ENCODE data around the gene LPP.

LPP gene

GRCh38 chr3:188662214-188662613 lies 508.3 kb downstream of the LPP start:
- no peak for DNase-seq (ENCODE audit: low read depth in 3 of 3, low spot score in 1 of 3)

DNA sequence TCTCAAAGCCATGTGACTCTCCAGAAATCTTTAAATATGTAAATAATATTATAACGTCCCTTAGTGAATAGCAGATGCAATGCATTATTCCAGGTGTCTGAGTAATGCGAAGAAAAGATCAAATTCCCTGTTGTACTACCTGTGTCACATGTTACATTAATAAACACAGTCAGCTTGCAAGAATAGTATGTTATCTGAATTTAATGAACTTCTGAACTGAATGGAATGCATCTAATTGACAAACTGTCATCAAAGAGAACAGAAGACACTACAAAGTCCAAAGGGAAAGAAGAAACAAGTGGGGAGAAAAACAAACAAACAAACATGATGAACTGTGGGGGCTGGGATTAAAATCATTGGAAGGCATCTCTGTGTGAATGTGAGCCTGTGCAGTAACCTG lies 508.8 kb downstream of the LPP start:
- no peak for DNase-seq (ENCODE audit: low read depth in 3 of 3, low spot score in 1 of 3)

- no peak for DNase-seq (ENCODE audit: low read depth in 3 of 3, low spot score in 1 of 3)
Observed at GRCh38 chr3:188663839-188664238, 509.9 kb downstream of the LPP start.

DNA sequence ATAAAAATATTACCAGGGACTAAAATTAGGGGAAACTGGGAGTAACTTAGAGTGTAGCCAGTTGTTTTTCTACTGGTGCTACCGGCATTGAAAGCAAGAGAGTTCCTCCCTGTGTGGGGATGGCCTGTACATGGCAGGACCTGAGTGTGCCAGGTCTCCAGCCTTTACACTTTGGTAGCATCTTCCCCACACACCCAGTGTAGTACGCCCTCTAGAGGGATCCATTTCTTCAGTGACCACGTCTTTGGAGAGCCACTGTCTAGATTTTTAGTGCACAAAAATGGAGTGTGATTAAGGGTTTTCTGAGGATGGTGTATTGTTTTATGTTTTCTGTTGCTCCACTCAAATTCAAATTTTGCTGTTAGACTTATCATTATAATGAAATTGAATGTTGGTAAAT lies 510.8 kb downstream of the LPP start:
- DNase-seq (ENCODE audit: low read depth in 3 of 3, low spot score in 1 of 3), result no peak

DNA sequence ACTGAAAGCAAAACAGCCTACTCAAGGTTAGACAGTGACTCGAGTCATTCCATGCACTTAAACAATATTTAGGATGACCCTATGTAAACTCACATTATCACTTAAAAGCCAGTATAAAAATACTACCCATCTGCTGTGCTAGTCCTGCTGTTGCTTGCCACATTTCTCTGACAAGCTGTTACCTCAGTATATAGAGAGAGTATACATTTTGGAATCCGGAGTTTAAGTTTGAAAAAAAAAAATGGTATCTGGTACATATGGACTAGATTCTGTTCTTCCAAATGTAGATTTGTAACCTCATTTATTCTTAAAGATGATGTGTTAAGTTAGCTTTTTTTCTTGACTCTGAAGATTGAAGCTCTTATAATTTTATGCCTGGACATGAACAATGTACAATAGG lies 514.0 kb downstream of the LPP start:
- no peak for DNase-seq (ENCODE audit: low read depth in 3 of 3, low spot score in 1 of 3)

DNA sequence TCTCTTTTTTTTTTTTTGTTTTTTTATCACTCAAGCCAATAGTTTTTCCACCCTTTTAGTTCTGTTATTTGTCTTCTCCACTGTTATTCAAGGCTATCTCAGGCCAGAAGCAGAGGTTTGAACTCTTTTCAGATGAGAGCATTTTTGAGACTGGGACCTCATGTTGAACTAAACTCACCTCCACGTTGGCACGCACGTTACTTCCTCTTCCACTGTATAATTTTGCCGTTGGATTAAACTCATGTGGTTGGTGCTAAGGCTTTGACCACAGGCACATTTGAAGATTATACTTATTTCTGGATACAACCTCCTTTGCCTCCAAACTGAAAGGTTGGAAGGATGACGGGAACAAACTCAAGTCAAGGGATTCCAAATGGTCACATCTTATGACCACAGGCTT lies 516.5 kb downstream of the LPP start:
- no peak for DNase-seq (ENCODE audit: low read depth in 3 of 3, low spot score in 1 of 3)

GRCh38 chr3:188671971-188672370 lies 518.0 kb downstream of the LPP start:
- no peak for DNase-seq (ENCODE audit: low read depth in 3 of 3, low spot score in 1 of 3)

DNA sequence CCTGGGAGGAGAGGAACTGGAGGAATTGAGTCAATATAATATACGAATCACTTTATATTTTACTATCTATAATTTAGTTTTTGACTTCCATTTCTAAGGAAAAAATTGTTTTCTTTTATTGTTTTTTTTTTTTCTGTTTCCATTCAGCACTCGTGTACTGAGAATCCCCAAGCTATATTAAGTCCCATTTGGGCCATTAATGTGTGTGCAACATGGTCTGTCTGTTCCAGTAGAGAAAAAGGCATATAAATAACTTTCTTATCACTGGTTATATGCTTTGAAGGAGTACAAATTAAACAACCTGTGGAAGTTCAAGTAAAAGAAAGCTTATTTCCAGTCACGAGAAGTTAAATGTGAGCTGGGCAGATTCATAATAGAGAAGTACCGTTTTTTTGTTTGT lies 518.9 kb downstream of the LPP start:
- no peak for DNase-seq (ENCODE audit: low read depth in 3 of 3, low spot score in 1 of 3)

- no peak for DNase-seq (ENCODE audit: low read depth in 3 of 3, low spot score in 1 of 3)
Observed at GRCh38 chr3:188673646-188674186, 519.8 kb downstream of the LPP start.

- no peak for DNase-seq (ENCODE audit: low read depth in 3 of 3, low spot score in 1 of 3)
Observed at GRCh38 chr3:188674595-188674994, 520.6 kb downstream of the LPP start.

GRCh38 chr3:188677344-188677743 lies 523.4 kb downstream of the LPP start:
- DNase-seq (ENCODE audit: low read depth in 3 of 3, low spot score in 1 of 3), result no peak

DNA sequence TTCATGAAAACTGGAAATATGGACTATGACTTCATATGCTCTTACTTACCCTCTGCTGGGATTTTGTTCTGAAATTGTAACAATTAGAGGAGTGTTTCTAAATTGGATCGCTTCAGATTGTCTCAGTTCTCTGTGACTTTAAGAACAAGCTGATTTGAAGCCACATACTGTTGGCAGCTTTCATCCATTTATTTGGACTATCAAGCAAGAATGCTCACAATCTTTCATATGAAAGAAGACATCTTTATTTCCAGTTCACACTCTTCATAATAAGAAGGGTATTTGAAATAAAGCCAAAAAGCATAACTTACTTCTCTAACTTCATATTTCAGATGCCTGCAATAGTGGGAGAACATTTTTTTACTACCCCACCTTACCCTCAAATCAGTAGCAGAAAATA lies 526.2 kb downstream of the LPP start:
- no peak for DNase-seq (ENCODE audit: low read depth in 3 of 3, low spot score in 1 of 3)

- no peak for DNase-seq (ENCODE audit: low read depth in 3 of 3, low spot score in 1 of 3)
Observed at GRCh38 chr3:188680605-188681004, 526.6 kb downstream of the LPP start.

GRCh38 chr3:188682316-188682715 lies 528.4 kb downstream of the LPP start:
- no peak for DNase-seq (ENCODE audit: low read depth in 3 of 3, low spot score in 1 of 3)

DNA sequence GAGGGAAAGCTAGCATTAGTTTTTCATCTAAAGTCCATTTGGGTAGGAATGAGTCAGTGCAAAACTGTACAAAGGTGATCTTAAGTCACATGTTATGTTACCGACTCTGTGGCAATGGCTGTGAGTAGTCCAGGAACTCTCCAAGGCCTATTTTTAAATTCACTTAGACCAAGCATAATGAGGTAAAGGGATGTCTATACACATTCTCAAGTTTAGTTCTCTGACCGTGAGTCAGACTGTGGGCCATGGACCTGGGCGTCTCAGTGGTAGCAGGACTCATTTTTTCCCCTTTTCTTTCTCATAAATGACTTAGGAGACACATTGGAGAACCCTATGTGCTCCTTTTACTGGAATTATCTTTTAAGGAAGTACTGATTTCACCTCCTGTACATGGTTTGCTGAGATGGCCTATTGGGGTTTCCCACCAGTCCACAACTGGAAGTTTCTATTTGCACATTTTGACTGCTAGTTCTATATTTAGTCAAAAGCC lies 529.1 kb downstream of the LPP start:
- no peak for DNase-seq (ENCODE audit: low read depth in 3 of 3, low spot score in 1 of 3)

DNA sequence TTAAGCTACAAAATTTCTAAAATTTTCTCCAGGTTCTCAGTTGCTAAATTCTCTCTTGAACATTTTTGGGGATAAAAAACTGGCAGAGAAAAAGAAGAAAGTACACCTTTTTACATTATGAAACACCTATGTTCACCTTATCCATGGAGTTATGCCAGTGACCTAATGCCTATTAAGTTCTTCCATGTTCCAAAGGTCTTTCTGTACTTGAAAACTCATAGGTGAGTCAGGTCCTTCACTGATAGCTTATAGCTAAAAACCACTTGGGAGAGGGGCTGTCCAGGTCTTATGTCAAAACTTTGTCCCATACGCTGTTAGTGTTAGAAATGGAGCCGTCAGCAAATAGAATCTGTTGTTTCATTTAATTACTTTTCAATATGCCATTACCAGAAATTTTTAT lies 530.3 kb downstream of the LPP start:
- no peak for DNase-seq (ENCODE audit: low read depth in 3 of 3, low spot score in 1 of 3)

- DNase-seq (ENCODE audit: low read depth in 3 of 3, low spot score in 1 of 3), result no peak
Observed at GRCh38 chr3:188685789-188686188, 531.8 kb downstream of the LPP start.

DNA sequence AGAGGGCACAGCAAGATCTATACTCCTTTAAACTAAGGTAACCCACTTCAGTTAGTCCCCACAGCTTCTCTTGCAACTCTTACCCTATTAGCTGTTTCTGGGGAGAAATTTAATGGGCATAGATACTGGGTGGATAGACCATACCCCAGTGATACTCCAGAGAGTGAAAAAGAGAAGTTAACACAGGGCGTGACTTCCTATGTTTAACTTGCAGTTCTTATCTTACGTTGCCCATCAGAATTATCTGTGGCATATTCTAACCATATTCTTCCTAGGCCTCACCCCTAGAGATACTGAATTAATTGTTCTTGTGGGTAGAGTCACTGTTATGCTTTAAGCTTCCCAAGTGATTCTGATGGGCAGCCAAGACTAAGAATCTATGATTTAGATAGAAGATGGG lies 532.4 kb downstream of the LPP start:
- no peak for DNase-seq (ENCODE audit: low read depth in 3 of 3, low spot score in 1 of 3)

DNA sequence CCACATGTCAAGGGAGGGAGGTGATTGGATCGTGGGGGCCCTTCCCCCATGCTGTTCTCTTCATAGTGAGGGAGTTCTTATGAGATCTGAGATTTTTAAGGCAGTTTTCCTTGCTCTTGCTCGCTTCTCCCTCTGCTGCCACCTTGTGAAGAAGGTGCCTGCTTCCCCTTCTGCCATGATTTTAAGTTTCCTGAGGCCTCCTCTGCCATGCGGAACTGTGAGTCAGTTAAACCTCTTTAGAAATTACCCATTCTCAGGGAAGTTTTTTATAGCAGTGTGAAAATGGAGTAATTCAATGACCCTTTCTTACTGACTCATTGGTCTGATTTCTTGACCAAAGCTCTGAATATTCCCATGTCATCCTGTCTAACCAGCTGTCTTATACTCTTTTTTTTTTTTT lies 533.4 kb downstream of the LPP start:
- no peak for DNase-seq (ENCODE audit: low read depth in 3 of 3, low spot score in 1 of 3)

- DNase-seq (ENCODE audit: low read depth in 3 of 3, low spot score in 1 of 3), result no peak
Observed at GRCh38 chr3:188689101-188689574, 535.2 kb downstream of the LPP start.

DNA sequence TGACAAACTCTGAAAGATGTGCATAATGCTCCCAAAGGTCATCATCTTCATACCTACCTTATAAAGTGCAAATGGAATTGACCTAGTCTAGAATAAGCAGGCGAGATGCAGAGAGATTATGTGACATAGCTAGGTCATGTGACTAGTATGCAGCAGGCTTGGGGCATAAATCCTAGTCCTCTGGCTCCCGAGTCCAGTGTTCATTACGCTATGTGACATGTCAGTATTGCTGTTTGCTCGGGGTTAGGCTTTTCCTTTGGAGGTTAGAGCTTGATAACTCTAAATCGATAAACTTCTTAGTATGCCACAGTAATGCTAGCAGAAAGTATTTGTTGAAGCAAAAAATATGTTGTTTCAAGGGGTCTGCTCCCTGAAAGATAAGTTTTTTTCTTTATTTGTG lies 536.1 kb downstream of the LPP start:
- DNase-seq (ENCODE audit: low read depth in 3 of 3, low spot score in 1 of 3), result no peak

- DNase-seq (ENCODE audit: low read depth in 3 of 3, low spot score in 1 of 3), result no peak
Observed at GRCh38 chr3:188691004-188691403, 537.0 kb downstream of the LPP start.

- DNase-seq (ENCODE audit: low read depth in 3 of 3, low spot score in 1 of 3), result no peak
Observed at GRCh38 chr3:188691665-188692064, 537.7 kb downstream of the LPP start.

DNA sequence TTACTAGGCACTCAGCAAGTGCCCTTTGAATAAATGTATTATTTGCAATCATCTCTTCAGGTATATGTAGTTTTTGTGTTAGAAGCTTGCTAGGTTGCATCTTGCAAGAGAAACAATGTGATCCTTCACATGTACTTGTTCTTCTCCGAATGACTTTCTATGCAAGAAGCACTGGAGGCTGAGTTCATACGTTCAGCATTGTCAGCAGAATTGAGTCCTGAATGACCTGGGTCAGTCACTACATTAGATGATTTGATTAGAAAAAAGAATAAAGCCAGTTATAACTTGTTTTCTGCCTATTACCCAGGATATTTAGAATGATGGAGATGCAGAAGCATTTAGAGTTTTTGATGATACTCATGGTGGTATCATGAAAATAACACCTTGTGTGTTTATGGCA lies 538.7 kb downstream of the LPP start:
- DNase-seq (ENCODE audit: low read depth in 3 of 3, low spot score in 1 of 3), result no peak
